GM12865 (cell line): ENCODE measurements around the gene KLHL3.

ENCODE experiments used
- DNase-seq: peaks from one replicate; pipeline ENCODE4 v3.0.0; 2010; ENCODE audit warnings: low read depth
- H3K4me3 ChIP-seq: 2 replicates; pipeline ENCODE4 v1.5.1; 2011; ENCODE audit warnings: mild to moderate bottlenecking, low read depth, low read length, control low read depth
- TF ChIP-seq, protein P1 (sequence below): IDR thresholded peaks from 2 replicates; pipeline ENCODE4 v1.5.1; 2011; ENCODE audit warnings: low read length, control low read depth, low read depth, inconsistent platforms; ENCODE audit not compliant: insufficient read depth; ENCODE audit errors: missing control alignments

The KLHL3 gene

DNA sequence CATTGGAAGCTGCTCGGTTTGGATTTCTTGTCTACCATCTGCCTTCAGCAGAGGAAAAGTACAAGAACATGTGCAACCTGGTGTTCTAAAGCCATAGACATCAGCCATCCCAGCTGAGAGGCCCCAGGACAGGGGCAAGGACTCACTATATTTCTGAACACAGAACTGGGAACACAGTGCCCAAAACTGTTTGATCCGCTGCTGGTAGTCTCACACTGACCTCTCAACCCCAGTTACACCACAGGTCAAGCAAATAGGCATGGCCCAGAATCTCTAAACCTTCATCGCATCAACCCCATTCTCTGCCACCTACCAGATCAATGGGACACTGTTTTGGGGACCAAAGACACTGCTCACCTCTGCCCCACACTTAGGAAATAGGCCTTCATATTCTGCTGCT is 2.0 kb downstream of the KLHL3 start:
- no peak overlapping the region for H3K4me3 ChIP-seq
- no peak for DNase-seq
- TF ChIP-seq, protein P1, sequence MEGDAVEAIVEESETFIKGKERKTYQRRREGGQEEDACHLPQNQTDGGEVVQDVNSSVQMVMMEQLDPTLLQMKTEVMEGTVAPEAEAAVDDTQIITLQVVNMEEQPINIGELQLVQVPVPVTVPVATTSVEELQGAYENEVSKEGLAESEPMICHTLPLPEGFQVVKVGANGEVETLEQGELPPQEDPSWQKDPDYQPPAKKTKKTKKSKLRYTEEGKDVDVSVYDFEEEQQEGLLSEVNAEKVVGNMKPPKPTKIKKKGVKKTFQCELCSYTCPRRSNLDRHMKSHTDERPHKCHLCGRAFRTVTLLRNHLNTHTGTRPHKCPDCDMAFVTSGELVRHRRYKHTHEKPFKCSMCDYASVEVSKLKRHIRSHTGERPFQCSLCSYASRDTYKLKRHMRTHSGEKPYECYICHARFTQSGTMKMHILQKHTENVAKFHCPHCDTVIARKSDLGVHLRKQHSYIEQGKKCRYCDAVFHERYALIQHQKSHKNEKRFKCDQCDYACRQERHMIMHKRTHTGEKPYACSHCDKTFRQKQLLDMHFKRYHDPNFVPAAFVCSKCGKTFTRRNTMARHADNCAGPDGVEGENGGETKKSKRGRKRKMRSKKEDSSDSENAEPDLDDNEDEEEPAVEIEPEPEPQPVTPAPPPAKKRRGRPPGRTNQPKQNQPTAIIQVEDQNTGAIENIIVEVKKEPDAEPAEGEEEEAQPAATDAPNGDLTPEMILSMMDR = no peak

DNA sequence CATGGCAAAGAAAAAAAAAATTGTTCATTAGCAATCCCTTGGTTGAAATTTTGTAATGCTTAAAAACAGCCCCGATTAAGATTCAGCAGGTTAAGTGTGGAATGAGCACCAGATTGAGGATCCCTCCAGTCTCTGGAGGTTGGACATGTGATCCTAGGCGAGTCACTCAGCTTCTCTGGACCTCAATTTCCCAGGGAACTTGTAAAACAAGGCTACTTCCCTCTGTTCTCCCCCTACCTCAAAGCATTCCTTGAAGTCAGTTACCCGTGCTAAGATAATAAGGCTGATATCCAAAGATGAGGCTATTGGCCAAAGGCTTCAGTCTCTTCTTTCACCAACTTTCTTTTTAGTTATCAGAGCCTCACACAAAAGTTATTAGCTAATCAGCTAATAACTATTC is 2.9 kb downstream of the KLHL3 start:
- no peak overlapping the region for H3K4me3 ChIP-seq
- DNase-seq = no peak
- TF ChIP-seq, protein P1 = no peak

DNA sequence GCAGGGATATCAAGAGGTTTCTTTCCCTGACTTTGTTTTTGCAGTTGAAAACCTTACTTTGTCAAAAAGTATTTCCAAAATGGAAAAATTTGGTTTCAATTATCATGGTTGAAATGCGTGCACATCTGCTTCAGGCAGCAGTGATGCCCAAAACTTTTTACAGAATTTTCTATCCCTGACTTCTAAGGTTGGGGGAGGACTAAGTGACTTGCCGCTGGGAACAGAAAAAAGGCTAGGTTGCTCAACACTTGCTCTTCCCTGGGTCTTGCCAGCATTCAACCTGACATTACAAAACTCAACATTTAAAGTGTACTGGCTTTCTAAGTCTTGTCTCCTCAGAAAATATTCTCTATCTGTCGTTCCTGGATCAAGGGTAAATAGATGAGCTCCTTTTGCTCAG is 4.7 kb downstream of the KLHL3 start:
- TF ChIP-seq, protein P1 = no peak
- H3K4me3 ChIP-seq = no peak overlapping the region
- DNase-seq = no peak

DNA sequence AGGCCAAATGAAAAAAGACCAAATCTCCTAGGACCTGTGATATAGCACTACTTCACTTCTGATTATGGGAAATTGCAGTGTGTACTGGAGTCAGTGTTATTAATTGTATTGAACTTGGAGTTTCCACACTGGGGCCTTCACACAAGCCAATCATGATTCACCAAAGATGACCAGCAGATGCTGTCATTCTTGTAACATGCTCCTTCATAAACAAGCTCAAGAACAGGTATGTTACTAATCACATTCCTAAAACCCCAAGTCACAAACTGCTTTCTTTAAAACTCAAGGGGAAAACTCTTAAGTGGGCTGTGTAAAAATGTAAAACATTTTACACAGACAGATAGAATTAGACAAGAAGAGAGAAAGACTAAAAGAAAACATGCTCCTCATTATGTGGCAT is 5.6 kb downstream of the KLHL3 start:
- no peak for DNase-seq
- TF ChIP-seq, protein P1 = no peak
- H3K4me3 ChIP-seq = no peak overlapping the region

DNA sequence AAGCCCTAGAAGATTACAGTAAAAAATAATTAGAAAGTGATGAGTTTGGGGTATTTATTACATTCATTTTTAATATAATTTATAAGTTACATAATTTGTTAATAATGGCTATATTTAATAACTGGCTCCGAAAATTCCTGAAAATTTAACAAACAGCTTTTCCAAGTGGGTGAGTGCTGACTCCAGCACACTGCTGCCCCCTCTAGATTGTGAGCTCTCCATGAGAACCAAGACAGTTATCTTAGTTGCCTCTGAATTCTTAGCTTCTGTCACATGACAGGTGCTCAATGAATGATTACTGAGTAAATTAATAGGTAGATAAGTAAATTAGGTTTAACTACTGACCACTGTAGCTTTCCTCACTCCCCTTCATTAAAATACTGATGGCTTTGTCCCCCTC is 7.8 kb downstream of the KLHL3 start:
- TF ChIP-seq, protein P1 = no peak
- no peak overlapping the region for H3K4me3 ChIP-seq
- DNase-seq = no peak

DNA sequence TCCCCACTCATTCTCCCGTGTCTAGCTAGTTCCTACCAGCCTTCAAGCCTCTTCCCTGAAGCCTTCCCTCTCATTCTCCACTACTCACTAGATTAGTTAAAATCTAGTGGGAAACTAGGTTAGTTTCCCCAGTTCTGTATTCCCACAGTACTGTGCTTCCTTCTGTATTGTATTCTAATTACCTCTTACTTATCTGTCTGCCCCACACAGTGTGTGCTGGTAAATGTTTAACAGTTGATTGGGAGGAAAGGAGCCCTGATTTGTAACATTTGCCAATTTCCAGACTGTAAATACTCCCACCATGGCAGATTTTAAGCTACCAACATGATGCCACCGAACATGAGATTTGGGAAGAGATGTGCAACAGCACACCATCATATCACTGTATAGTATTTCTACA is 8.3 kb downstream of the KLHL3 start:
- TF ChIP-seq, protein P1 = no peak
- no peak overlapping the region for H3K4me3 ChIP-seq
- no peak for DNase-seq

DNA sequence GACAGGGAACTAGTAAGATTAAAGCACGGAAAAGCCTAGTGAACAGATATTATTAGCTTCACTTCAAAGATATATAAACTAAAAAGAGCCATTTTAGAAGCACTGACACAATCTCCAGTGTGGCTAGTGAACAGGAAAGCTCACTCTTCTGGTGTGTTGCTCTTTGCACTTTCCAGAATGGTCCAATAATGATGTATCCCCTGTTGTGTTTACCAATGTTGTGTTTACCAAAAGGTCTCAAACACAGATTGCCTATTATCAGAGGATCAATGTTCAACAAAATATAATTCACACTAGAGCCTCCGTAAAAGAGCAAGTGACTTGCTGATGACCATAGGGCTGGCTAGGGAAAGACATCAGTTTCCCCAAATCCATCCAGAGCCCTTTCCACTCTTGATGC is 11.6 kb downstream of the KLHL3 start:
- no peak overlapping the region for H3K4me3 ChIP-seq
- no peak for DNase-seq
- TF ChIP-seq, protein P1 = no peak
